ENCODE data around the gene LIMK2. TPM values are rescaled to one million over a fixed set of nuclear protein-coding genes. Genes with fewer than 3 reads are reported as not detected.
"Not testable (repeated sequence)": the region's sequence is repeated elsewhere in the genome, so short reads cannot be mapped to it uniquely, and the experiment has no call there.

Gene LIMK2
- total RNA-seq, 1 donor from 2014 or later, result 63.0 TPM

GRCh38 chr22:31218565-31219262, 6.6 kb downstream of the LIMK2 start:
- Histone ChIP-seq H3K36me3 (peaks cover 4% of the 10 kb centered on the region), H3K27ac (peak overlapping the region; percentile 72), H3K27me3 (no peaks in the 10 kb centered on the region), H3K4me1 (peaks cover 57% of the 10 kb centered on the region), H3K9me3 (no peaks in the 10 kb centered on the region), H3K4me3 (no peak overlapping the region)
- TF ChIP-seq CTCF (IDR thresholded peaks at IDR 0.05), result no peak
- ATAC-seq, result no peak
- intact Hi-C loops (cut with DNase I), result no loop called here
- DNase-seq, result no peak

GRCh38 chr22:31221084-31221483, 9.0 kb downstream of the LIMK2 start:
- DNase-seq (no peak), ATAC-seq (no peak)
- no peak for TF ChIP-seq CTCF (IDR thresholded peaks at IDR 0.05)
- no peaks in the 10 kb centered on the region for H3K27me3 ChIP-seq
- peaks cover under 1% of the 10 kb centered on the region for H3K36me3 ChIP-seq
- peaks cover 53% of the 10 kb centered on the region for H3K4me1 ChIP-seq
- no peak overlapping the region for H3K4me3 ChIP-seq
- H3K27ac ChIP-seq, result no peak overlapping the region
- intact Hi-C loops (cut with DNase I), result no loop called here
- H3K9me3 ChIP-seq, result no peaks in the 10 kb centered on the region

GRCh38 chr22:31222736-31223135, 10.6 kb downstream of the LIMK2 start:
- H3K4me1 ChIP-seq, result peaks cover 43% of the 10 kb centered on the region
- intact Hi-C loops (cut with DNase I), result no loop called here
- ATAC-seq, result no peak
- no peak for TF ChIP-seq CTCF (IDR thresholded peaks at IDR 0.05)
- peaks cover 15% of the 10 kb centered on the region for H3K36me3 ChIP-seq
- no peaks in the 10 kb centered on the region for H3K9me3 ChIP-seq
- H3K4me3 ChIP-seq, result no peak overlapping the region
- no peak for DNase-seq
- H3K27ac ChIP-seq, result no peak overlapping the region
- H3K27me3 ChIP-seq, result no peaks in the 10 kb centered on the region

- TF ChIP-seq CTCF (IDR thresholded peaks at IDR 0.05), result no peak
- peak; percentile 53 for ATAC-seq
Observed at GRCh38 chr22:31223786-31224191, 11.7 kb downstream of the LIMK2 start.

GRCh38 chr22:31224691-31225090, 12.6 kb downstream of the LIMK2 start:
- intact Hi-C loops (cut with DNase I); H3K27me3 ChIP-seq; H3K4me3 ChIP-seq; DNase-seq; H3K27ac ChIP-seq; ATAC-seq; H3K9me3 ChIP-seq: not testable (repeated sequence)
- Histone ChIP-seq H3K4me1 (peaks cover 38% of the 10 kb centered on the region), H3K36me3 (peaks cover 21% of the 10 kb centered on the region)

More at GRCh38 chr22:31223786-31224191, 11.7 kb downstream of the LIMK2 start:
- peaks cover 33% of the 10 kb centered on the region for H3K4me1 ChIP-seq
- DNase-seq, result no peak
- no peak overlapping the region for H3K4me3 ChIP-seq
- intact Hi-C loops (cut with DNase I), result no loop called here
- peaks cover 19% of the 10 kb centered on the region for H3K36me3 ChIP-seq
- no peaks in the 10 kb centered on the region for H3K9me3 ChIP-seq
- no peaks in the 10 kb centered on the region for H3K27me3 ChIP-seq
- peak overlapping the region; percentile 24 for H3K27ac ChIP-seq

- no peak for TF ChIP-seq CTCF (IDR thresholded peaks at IDR 0.05)
- no peaks in the 10 kb centered on the region for H3K9me3 ChIP-seq
- intact Hi-C loops (cut with DNase I), result no loop called here
- DNase-seq (no peak), ATAC-seq (no peak)
- peaks cover 21% of the 10 kb centered on the region for H3K36me3 ChIP-seq
- H3K27me3 ChIP-seq, result no peaks in the 10 kb centered on the region
- peaks cover 53% of the 10 kb centered on the region for H3K4me1 ChIP-seq
- no peak overlapping the region for H3K4me3 ChIP-seq
- no peak overlapping the region for H3K27ac ChIP-seq
Observed at GRCh38 chr22:31227186-31227585, 15.1 kb downstream of the LIMK2 start.
